Suprapubic skin (tissue), 4 donors: ENCODE measurements around the gene BAG3.

ENCODE experiments used
- EP300 ChIP-seq: sonication (generic); formaldehyde crosslinking; IDR thresholded peaks from one replicate; pipeline ENCODE4 v1.6.1; 2017; ENCODE audit warnings: antibody characterized with exemption
- POLR2A ChIP-seq, 2 donors: fragments of 450-650 bp; IDR thresholded peaks; one replicate each; pipeline ENCODE4 v1.6.1; 2017; ENCODE audit warnings: antibody characterized with exemption in 2 of 2, mild to moderate bottlenecking in 2 of 2, moderate library complexity in 2 of 2
- POLR2AphosphoS5 ChIP-seq, 3 donors: sonication (generic); formaldehyde crosslinking; IDR thresholded peaks; one replicate each; pipeline ENCODE4 v1.6.1; 2017; ENCODE audit warnings: antibody characterized with exemption in 3 of 3
- TF ChIP-seq, protein P1 (sequence below), 2 donors: fragments of 200-600 bp in 1 of 2; fragments of 450-650 bp in 1 of 2; sonication (generic) in 1 of 2; IDR thresholded peaks; one replicate each; pipeline ENCODE4 v1.5.1; 2016 to 2019; ENCODE audit warnings: antibody characterized with exemption in 2 of 2, mild to moderate bottlenecking in 1 of 2, moderate library complexity in 1 of 2

DNA sequence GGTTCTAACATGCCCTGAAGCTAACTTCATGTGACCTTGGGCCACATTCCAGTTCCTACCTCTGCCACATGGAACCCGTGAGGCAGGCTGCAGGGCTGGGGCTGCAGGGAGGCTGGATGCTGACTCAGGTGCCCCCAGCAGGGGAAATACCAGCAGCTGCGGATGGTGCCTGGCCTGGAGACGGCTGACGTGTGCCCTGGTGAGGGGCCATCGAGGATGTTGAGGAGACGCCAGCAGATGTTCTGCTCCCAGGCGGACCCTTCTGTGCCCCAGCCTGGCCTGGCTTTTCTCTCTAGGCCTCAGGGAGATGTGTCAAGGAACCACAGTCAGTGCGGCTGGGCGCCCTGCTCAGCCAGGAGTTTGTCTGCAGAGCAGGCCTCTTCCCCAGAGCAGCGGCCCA, 8.8 kb downstream of the BAG3 start:
- TF ChIP-seq, protein P1, sequence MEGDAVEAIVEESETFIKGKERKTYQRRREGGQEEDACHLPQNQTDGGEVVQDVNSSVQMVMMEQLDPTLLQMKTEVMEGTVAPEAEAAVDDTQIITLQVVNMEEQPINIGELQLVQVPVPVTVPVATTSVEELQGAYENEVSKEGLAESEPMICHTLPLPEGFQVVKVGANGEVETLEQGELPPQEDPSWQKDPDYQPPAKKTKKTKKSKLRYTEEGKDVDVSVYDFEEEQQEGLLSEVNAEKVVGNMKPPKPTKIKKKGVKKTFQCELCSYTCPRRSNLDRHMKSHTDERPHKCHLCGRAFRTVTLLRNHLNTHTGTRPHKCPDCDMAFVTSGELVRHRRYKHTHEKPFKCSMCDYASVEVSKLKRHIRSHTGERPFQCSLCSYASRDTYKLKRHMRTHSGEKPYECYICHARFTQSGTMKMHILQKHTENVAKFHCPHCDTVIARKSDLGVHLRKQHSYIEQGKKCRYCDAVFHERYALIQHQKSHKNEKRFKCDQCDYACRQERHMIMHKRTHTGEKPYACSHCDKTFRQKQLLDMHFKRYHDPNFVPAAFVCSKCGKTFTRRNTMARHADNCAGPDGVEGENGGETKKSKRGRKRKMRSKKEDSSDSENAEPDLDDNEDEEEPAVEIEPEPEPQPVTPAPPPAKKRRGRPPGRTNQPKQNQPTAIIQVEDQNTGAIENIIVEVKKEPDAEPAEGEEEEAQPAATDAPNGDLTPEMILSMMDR (IDR thresholded peaks at IDR 0.05), result no peak
- TF ChIP-seq POLR2AphosphoS5 (IDR thresholded peaks at IDR 0.05) (no peak), POLR2A (IDR thresholded peaks at IDR 0.05) (no peak), EP300 (no peak)
